Neuron (in vitro differentiated cells): ENCODE data around the gene PMS1.
"Not testable (repeated sequence)": the region's sequence is repeated elsewhere in the genome, so short reads cannot be mapped to it uniquely, and the experiment has no call there.

Source experiments
- H2AFZ ChIP-seq: one replicate; pipeline ENCODE4 v1.6.1; 2013; ENCODE audit warnings: low read depth, mild to moderate bottlenecking, inconsistent platforms, low read length, moderate library complexity
- H3K27me3 ChIP-seq: one replicate; pipeline ENCODE4 v1.6.1; 2013; ENCODE audit warnings: low read length; ENCODE audit not compliant: insufficient read depth
- H3K36me3 ChIP-seq: one replicate; pipeline ENCODE4 v1.6.1; 2013; ENCODE audit warnings: low read length; ENCODE audit not compliant: insufficient read depth
- H3K4me1 ChIP-seq: one replicate; pipeline ENCODE4 v1.6.1; 2013; ENCODE audit warnings: low read length; ENCODE audit not compliant: insufficient read depth
- H3K4me3 ChIP-seq: 2 replicates; pipeline ENCODE4 v1.5.1; 2013; ENCODE audit warnings: mild to moderate bottlenecking, low read length, moderate library complexity
- H3K9me3 ChIP-seq: one replicate; pipeline ENCODE4 v1.6.1; 2013; ENCODE audit warnings: low read length

PMS1 gene

DNA sequence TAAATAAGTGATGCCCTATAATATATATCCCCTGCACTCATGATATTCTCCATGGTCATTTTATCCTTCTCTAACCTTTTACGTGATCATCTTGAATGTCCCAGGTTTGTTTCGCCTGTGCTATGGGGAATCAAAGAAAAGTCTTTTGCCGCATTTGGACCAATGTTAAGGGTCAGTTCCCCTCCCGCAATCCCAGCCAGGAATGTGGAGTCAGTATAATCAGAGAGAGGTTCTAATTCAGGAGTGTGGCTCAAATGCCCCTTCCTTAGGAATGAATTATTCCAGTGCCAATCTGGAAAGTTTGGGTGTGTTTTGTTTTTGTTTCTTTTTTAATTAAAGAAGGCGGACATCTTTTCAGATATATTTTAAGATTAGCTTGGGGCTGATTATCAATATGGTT lies 41.8 kb downstream of the PMS1 start:
- Histone ChIP-seq H3K27me3 (no peaks in the 10 kb centered on the region), H2AFZ (no peak overlapping the region), H3K4me3 (no peak overlapping the region), H3K36me3 (peaks cover 11% of the 10 kb centered on the region), H3K4me1 (no peaks in the 10 kb centered on the region), H3K9me3 (no peaks in the 10 kb centered on the region)

DNA sequence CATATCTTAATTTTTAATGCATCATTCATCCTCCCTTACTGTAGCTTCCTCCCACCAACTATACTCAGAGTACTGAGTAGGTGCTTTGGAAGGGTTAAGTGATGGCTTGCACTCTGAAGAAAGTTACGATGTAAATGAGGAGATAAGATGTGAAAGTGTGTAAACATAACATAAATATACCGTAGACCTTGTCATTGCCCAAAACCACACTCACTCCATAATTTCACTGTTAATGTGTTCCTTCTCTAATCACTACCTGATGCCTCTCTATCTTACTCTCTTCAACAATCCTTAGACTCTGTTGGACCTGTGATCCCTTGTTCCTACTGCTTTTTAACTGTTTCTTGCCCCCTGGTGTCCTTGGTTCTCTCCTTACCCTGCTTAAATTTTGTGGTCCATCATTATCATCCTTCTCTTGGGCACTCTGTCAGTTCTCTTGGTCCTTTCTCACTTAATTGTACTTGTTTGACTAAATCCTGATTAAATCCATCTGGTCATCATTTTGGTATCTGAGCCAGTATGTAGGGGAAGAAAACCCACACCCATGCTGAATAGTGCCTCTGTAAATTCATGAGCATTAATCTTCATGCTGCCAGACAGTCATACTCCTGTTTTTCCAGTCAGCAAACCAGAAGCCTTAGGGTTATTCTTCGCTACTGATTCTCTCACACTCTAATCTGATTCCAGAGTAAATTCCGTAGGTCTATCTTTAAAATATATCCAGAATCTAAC lies 45.0 kb downstream of the PMS1 start:
- H2AFZ ChIP-seq, result no peak overlapping the region
- H3K36me3 ChIP-seq, result peaks cover 9% of the 10 kb centered on the region
- no peaks in the 10 kb centered on the region for H3K27me3 ChIP-seq
- H3K9me3 ChIP-seq, result no peaks in the 10 kb centered on the region
- no peak overlapping the region for H3K4me3 ChIP-seq
- H3K4me1 ChIP-seq, result no peaks in the 10 kb centered on the region

DNA sequence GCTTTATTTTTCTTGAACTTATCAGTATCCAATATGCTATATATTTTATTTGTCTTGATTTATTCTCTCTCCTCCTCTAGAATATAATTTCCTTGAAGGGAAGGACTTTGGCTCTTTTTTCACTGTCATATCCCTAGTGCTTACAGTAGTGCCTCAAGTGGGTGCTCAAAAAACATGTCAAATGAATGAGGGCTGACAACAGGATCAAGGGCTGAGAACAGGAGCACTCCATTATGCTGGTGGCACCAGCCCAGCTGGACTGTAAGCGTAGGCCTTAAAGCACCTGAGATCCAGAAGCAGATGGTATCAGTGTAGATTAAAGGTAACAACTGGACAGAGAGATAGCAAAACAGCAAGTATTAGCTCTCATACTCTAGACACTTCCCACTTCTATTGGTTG lies 46.3 kb downstream of the PMS1 start:
- Histone ChIP-seq H3K36me3 (peaks cover 10% of the 10 kb centered on the region), H3K4me3 (no peak overlapping the region), H3K9me3 (no peaks in the 10 kb centered on the region), H2AFZ (no peak overlapping the region), H3K27me3 (no peaks in the 10 kb centered on the region), H3K4me1 (no peaks in the 10 kb centered on the region)

DNA sequence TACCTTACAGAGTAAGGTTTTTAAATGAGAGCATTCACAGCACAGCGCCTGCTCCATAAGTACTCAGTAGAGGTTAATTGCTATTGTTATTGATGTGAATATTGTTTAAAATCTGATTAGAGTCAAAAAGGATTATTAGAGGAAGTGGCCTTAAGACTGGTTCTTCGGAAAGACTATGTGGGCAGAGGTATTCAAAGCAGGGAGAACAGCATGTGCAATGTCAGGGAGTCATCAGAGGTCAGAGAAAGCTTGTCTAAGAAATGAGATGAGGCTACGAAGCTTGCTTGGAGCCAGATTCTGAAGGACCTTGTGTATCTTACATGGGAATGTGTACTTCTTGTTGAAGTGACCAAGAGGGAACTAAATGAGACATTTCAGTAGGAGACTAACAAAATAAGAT lies 49.8 kb downstream of the PMS1 start:
- H3K9me3 ChIP-seq, result no peaks in the 10 kb centered on the region
- no peaks in the 10 kb centered on the region for H3K4me1 ChIP-seq
- no peaks in the 10 kb centered on the region for H3K27me3 ChIP-seq
- H3K4me3 ChIP-seq, result no peak overlapping the region
- H2AFZ ChIP-seq, result no peak overlapping the region
- peaks cover 6% of the 10 kb centered on the region for H3K36me3 ChIP-seq

DNA sequence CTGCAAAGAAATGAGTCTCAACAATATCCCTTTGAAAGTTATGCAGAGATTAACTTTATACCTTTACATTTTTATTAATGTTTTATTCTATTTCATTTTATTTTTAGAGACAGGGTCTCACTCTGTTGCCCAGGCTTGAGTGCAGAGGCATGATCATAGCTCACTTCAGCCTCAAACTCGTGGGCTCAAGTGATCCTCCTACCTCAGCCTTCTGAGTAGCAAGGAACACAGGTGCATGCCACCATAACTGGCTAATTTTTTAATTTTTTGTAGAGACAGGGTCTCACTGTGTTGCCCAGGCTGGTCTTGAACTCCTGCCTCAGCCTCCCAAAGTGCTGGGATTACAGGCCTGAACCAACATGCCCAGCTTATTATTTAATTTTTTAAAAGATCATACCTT lies 50.4 kb downstream of the PMS1 start:
- not testable (repeated sequence) for H3K4me3 ChIP-seq, H3K4me1 ChIP-seq, H3K9me3 ChIP-seq, H2AFZ ChIP-seq, H3K27me3 ChIP-seq, H3K36me3 ChIP-seq

DNA sequence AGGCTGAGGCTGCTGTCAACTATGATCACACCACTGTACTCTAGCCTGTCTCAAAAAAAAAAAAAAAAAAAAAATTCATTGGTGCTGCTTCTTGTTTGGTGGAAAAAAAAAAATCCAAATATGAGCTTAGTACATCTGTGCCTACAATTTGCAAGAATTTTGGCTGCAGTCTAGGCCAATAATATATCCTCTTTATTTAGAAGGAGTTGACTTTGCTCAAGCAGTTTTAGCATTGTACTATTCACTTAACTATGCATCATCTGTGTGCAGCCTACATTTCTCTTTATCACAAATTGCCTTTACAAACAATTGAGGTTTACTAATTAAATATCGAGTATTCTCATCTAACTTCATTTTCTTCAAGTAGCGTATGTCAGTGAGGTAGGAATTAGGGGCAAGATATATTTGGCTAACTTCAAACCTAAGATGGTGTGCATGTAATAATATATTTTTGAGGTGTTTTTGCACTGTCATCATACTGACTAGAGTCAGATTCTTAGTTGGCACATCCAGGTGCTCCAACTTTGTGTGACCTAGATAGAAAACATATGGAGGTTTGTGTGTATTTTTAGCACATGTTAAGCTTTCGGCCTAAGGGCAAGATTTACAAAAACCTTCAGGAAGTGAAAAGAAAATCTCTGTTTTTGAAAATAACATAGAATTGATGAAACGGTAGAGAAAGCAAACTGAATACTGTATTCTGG lies 51.8 kb downstream of the PMS1 start:
- Histone ChIP-seq H3K27me3 (no peaks in the 10 kb centered on the region), H3K36me3 (peaks cover 6% of the 10 kb centered on the region), H3K4me3 (no peak overlapping the region), H3K4me1 (no peaks in the 10 kb centered on the region), H3K9me3 (no peaks in the 10 kb centered on the region), H2AFZ (no peak overlapping the region)

DNA sequence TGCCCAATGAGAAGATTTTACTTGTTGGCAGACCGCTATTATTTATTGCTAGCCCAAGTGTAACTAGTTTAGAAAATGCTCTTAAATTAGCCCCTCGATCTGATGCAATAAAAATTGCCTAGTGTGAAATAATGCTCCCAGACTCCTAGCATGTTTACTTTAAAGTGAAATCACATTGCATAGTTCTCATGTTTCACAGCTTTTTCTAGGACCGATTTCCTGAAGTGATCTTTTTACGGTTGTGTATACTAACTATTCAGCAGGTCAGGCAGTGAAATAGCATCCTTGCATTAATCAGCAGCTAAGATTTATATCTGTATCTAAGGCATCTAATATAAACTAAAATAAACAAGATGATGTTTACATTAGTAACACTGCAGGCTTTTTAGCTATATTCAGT lies 52.4 kb downstream of the PMS1 start:
- Histone ChIP-seq H3K27me3 (no peaks in the 10 kb centered on the region), H3K4me1 (no peaks in the 10 kb centered on the region), H3K9me3 (no peaks in the 10 kb centered on the region), H3K36me3 (peaks cover 6% of the 10 kb centered on the region), H2AFZ (no peak overlapping the region), H3K4me3 (no peak overlapping the region)

DNA sequence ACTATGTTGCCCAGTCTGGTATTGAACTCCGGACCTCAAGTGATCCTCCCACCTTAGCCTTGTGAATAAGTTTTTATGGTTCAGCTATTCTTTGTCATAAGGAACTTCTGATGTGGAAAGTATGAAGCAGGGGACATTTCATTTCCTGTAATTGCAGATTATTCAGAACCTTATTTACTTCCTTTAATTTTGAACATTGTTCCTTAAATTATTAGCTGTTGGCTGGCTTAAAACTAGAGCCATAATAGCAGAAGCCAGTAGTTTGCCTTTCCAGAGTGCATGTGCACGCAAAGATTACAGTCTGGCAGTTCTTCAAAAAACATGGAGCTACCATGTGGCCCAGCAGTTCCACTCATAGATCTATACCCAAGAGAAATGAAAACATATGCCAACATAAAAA lies 53.1 kb downstream of the PMS1 start:
- H2AFZ ChIP-seq, result no peak overlapping the region
- H3K4me1 ChIP-seq, result no peaks in the 10 kb centered on the region
- peaks cover 6% of the 10 kb centered on the region for H3K36me3 ChIP-seq
- H3K9me3 ChIP-seq, result no peaks in the 10 kb centered on the region
- no peaks in the 10 kb centered on the region for H3K27me3 ChIP-seq
- H3K4me3 ChIP-seq, result no peak overlapping the region

DNA sequence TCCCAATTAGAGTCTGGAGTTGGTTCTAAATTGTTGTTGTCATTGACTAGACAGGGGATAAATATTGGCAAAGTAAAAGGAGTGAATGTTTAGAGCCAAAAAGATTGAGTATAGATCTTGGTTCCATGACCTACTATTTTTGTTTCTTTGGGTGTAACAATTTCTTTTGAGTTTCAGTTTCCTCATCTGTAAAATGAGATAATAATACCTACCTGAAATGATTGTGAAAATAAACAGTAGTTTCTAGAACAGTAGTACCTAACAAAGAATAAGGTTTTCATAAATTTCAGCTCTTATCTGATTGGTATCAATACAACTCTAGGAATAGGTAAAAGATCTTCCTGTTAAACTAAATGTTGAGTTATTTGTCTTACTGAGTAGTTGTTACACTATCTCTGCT lies 56.8 kb downstream of the PMS1 start:
- no peaks in the 10 kb centered on the region for H3K27me3 ChIP-seq
- no peak overlapping the region for H3K4me3 ChIP-seq
- peaks cover 19% of the 10 kb centered on the region for H3K36me3 ChIP-seq
- no peaks in the 10 kb centered on the region for H3K9me3 ChIP-seq
- no peak overlapping the region for H2AFZ ChIP-seq
- no peaks in the 10 kb centered on the region for H3K4me1 ChIP-seq

DNA sequence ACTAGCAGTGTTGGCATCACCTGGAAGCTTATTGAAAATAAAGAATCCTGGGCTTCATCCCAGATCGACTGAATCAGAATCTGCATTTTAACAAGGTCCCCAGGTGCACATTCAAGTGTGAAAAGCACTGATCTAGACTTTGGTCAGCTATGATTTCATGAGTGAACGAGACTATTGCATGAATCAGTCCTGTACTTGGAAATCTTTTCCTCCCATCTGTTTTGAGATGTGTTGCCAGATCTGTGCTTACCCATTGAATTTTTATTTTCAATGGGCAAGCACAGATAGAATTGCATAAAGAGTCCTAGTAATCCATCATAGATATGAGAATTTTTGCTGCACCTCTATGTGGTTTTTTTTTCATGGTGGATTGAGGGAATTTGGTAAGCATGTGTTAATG lies 64.0 kb downstream of the PMS1 start:
- H3K27me3 ChIP-seq, result no peaks in the 10 kb centered on the region
- peaks cover 30% of the 10 kb centered on the region for H3K36me3 ChIP-seq
- H3K4me1 ChIP-seq, result no peaks in the 10 kb centered on the region
- no peak overlapping the region for H2AFZ ChIP-seq
- H3K9me3 ChIP-seq, result no peaks in the 10 kb centered on the region
- no peak overlapping the region for H3K4me3 ChIP-seq

DNA sequence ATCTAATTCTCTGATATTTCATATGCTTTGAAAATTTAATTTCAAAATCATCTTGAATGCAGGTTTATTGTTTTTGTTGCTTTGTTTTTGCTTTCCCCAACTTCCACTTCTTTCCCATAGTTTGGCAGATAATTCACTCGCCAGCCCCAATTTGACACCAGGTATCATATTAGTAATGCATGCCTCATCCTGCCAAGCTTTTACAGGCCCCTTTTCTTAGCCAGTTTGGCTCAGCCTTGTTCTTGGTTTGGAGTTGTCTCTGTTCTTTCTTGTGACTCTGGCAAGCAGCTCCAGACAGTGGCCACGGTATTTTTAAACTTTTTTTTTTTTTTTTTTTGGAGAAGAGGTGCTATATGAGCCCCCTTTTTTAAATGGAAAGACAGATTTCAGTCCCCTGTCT lies 65.3 kb downstream of the PMS1 start:
- Histone ChIP-seq H3K9me3 (no peaks in the 10 kb centered on the region), H3K36me3 (peaks cover 31% of the 10 kb centered on the region), H3K4me1 (no peaks in the 10 kb centered on the region), H2AFZ (no peak overlapping the region), H3K27me3 (no peaks in the 10 kb centered on the region), H3K4me3 (no peak overlapping the region)

DNA sequence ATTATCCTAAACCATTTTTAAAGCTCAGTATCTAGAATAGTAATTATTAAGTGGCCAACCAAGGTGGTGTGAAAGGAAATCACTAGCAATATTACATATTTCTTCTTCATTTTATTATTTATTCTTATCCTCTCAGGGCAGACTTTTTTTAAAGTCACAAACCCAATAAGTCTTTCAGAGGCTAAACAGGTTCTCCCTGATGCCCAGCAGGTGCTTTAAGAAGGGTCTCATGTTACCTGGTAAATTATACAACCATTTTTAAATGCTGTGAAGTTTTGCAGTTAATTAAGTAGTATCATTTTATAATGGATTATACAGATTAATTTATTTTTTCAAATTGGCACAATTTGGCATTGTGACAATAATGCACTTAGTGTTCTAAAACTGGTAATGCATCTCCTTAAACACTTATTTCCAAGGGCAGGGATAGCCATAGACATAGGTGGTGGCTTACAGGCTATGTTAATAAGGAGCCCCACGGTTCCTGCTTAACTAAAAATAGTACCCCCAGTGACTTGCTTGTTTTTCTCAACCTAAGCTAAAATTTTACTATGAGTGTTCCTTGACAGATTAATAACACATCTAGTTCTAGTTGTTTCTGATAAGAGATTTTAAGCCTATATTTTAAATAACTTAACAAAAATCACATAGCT lies 67.0 kb downstream of the PMS1 start:
- Histone ChIP-seq H3K36me3 (peaks cover 31% of the 10 kb centered on the region), H3K27me3 (no peaks in the 10 kb centered on the region), H3K9me3 (no peaks in the 10 kb centered on the region), H3K4me1 (no peaks in the 10 kb centered on the region), H3K4me3 (no peak overlapping the region), H2AFZ (no peak overlapping the region)

DNA sequence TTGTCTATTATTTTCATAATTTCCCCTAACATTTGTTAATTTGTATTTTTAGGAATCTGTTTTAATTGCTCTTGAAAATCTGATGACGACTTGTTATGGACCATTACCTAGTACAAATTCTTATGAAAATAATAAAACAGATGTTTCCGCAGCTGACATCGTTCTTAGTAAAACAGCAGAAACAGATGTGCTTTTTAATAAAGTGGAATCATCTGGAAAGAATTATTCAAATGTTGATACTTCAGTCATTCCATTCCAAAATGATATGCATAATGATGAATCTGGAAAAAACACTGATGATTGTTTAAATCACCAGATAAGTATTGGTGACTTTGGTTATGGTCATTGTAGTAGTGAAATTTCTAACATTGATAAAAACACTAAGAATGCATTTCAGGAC lies 69.9 kb downstream of the PMS1 start:
- Histone ChIP-seq H2AFZ (no peak overlapping the region), H3K36me3 (peaks cover 26% of the 10 kb centered on the region), H3K4me3 (no peak overlapping the region)

More for the DNA sequence above, 69.9 kb downstream of the PMS1 start:
- Histone ChIP-seq H3K27me3 (no peaks in the 10 kb centered on the region), H3K9me3 (no peaks in the 10 kb centered on the region), H3K4me1 (no peaks in the 10 kb centered on the region)
